ENCODE measurements around the gene SLC35D2. TPM values are rescaled to one million over a fixed set of nuclear protein-coding genes. Genes with fewer than 3 reads are reported as not detected.
A peak's percentile ranks its signal among the peaks of the same experiment; 100 is the strongest.
"Not testable (repeated sequence)": the region's sequence is repeated elsewhere in the genome, so short reads cannot be mapped to it uniquely, and the experiment has no call there.

Gene SLC35D2
- total RNA-seq, 4 donors from 2014 or later = 25.1 to 66.6 (median 32.0) TPM

DNA sequence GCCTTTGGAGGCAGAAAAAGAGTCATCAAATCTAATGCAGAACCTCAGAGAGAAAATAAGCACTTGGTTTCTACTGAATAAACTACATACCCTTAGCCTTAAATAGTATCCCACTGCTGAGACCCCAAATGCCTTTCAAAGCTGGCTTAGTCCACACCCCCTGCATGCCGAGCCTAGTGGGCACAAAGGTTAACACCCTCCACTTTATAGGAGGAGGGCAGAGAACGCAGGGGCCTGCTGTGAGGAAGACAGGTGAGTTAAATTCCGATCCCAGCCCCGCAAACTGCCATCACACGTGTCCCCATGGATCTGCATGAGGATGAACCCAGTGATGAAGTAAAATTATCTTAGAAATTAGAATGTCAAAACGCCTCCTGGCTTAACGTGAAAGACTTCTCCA is 62.0 kb downstream of the SLC35D2 start:
- Histone ChIP-seq H3K4me3 (no peak overlapping the region), H3K27me3 (no peaks in the 10 kb centered on the region), H3K36me3 (peaks cover 0 to 39% (median 6%) of the 10 kb centered on the region in 3 donors), H3K4me1 (peaks cover 0 to 5% (median 2%) of the 10 kb centered on the region in 4 donors), H3K9me3 (no peaks in the 10 kb centered on the region), H3K27ac (no peak overlapping the region)
- no peak for TF ChIP-seq POLR2A (IDR thresholded peaks at IDR 0.05)
- TF ChIP-seq EP300 (IDR thresholded peaks at IDR 0.05) = no peak
- TF ChIP-seq, protein P1, sequence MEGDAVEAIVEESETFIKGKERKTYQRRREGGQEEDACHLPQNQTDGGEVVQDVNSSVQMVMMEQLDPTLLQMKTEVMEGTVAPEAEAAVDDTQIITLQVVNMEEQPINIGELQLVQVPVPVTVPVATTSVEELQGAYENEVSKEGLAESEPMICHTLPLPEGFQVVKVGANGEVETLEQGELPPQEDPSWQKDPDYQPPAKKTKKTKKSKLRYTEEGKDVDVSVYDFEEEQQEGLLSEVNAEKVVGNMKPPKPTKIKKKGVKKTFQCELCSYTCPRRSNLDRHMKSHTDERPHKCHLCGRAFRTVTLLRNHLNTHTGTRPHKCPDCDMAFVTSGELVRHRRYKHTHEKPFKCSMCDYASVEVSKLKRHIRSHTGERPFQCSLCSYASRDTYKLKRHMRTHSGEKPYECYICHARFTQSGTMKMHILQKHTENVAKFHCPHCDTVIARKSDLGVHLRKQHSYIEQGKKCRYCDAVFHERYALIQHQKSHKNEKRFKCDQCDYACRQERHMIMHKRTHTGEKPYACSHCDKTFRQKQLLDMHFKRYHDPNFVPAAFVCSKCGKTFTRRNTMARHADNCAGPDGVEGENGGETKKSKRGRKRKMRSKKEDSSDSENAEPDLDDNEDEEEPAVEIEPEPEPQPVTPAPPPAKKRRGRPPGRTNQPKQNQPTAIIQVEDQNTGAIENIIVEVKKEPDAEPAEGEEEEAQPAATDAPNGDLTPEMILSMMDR (IDR thresholded peaks at IDR 0.05) = no peak
- no peak for DNase-seq (ENCODE audit: low spot score in 2 of 2)
- WGBS, 2 donors = 77 to 78% methylated on average over 7 of the region's 7 CpGs

DNA sequence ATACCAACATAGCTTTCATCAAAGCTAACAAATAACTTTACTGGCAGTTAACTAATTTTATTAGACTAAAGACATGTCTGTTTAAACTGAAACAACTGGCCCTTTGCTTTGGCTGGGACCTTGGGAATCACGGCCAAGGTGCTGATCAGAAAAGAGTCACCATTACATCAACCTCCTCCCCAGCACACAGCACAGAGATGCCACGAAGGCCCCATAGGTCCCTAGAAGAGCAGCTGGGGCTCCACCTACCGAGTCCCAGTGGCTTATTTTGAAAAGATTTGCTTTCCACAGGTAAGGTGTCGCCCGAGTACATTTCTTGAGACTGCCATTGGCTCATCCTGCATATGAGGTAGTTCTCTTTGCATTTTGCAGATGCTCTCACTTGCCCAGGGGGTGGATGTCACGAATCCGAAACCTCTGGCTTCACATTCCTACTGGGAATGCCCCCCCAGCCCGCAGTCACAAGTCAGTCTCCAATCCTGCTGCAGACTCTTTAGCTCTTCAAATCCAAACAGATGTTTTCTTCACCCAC is 62.7 kb downstream of the SLC35D2 start:
- TF ChIP-seq EP300 (IDR thresholded peaks at IDR 0.05) = no peak
- TF ChIP-seq, protein P1 (IDR thresholded peaks at IDR 0.05) = no peak
- no peak for TF ChIP-seq POLR2A (IDR thresholded peaks at IDR 0.05)
- 66 to 74% methylated on average over 8 of the region's 8 CpGs for WGBS, 2 donors
- H3K4me3 ChIP-seq = no peak overlapping the region
- no peaks in the 10 kb centered on the region for H3K9me3 ChIP-seq
- no peaks in the 10 kb centered on the region for H3K27me3 ChIP-seq
- no peak for DNase-seq (ENCODE audit: low spot score in 2 of 2)
- no peak overlapping the region for H3K27ac ChIP-seq
- H3K4me1 ChIP-seq = peaks cover 0 to 5% (median 2%) of the 10 kb centered on the region in 4 donors
- peaks cover 0 to 39% (median 6%) of the 10 kb centered on the region in 3 donors for H3K36me3 ChIP-seq

DNA sequence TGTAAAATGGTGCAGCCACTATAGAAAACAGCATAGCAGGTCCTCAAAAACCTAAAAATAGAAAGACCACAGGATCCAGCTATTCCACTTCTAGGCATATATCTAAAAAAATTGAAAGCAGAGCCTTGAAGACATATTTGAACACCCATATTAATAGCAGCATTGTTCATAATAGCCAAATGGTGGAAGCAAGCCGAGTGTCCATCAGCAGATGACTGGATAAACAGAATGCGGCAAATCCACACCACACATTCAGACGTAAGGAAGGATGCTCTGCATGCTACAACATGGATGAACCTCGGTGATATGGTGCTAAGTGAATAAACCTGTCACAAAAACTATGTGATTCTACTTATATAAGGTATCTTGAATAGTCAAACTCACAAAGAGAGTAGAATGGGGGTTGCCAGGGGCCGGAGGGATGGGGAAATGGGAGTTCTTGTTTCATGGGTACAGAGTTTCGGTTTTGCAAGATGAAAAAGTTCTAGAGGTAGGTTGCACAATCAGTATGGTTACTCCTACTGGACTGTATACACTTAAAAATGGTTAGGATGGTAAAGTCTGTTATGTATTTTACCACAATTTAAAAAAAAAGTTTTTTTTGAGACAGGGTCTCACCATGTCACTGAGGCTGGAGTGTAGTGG is 64.5 kb downstream of the SLC35D2 start:
- no peak overlapping the region for H3K27ac ChIP-seq
- peaks cover 0 to 5% (median 2%) of the 10 kb centered on the region in 4 donors for H3K4me1 ChIP-seq
- DNase-seq (ENCODE audit: low spot score in 2 of 2) = no peak
- peaks cover 0 to under 1% (median 0%) of the 10 kb centered on the region in 4 donors for H3K9me3 ChIP-seq
- H3K27me3 ChIP-seq = no peaks in the 10 kb centered on the region
- H3K36me3 ChIP-seq = peaks cover 0 to 45% (median 6%) of the 10 kb centered on the region in 3 donors
- TF ChIP-seq, protein P1 (IDR thresholded peaks at IDR 0.05) = no peak
- TF ChIP-seq POLR2A (IDR thresholded peaks at IDR 0.05) (no peak), EP300 (IDR thresholded peaks at IDR 0.05) (no peak)
- no peak overlapping the region for H3K4me3 ChIP-seq
- 75 to 92% methylated on average over 6 of the region's 6 CpGs for whole genome bisulfite sequencing, 2 donors

DNA sequence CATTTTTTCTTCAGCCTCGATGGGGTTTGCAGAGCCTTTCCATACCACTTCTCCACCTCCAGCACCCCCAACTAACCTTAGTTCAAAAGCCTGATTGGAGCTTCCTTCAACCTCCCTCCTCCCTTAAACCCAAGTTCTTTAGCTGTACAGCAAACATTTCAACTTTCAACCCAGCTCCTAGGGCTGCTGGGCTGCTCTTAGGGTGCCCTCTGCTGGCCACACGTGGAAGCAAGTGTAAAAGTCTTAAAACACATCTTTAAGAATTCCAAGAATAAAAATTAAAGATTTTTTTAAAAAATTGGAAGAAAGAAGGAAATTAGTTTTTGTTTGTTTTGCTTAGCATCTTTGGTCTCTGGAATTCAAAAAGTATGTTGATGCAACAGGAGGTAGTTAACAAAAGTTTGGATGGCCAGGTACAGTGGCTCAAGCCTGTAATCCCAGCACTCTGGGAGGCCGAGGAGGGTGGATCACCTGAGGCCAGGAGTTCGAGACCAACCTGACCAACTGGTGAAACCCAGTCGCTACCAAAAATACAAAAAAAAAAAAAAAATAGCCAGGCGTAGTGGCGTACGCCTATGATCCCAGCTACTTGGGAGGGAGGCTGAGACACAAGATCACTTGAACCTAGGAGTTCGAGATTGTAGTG is 66.1 kb downstream of the SLC35D2 start:
- peak; percentile 18 to 35 for TF ChIP-seq EP300 (IDR thresholded peaks at IDR 0.05)
- TF ChIP-seq, protein P1 (IDR thresholded peaks at IDR 0.05) = peak; percentile 64 to 88 (median 84)
- TF ChIP-seq POLR2A (IDR thresholded peaks at IDR 0.05) = no peak
- Histone ChIP-seq H3K36me3 (peaks cover 0 to 56% (median 6%) of the 10 kb centered on the region in 3 donors), H3K4me1 (peaks cover 0 to 5% (median 2%) of the 10 kb centered on the region in 4 donors), H3K4me3 (no peak overlapping the region), H3K27ac (no peak overlapping the region), H3K9me3 (peaks cover 0 to 13% (median 0%) of the 10 kb centered on the region in 4 donors), H3K27me3 (no peaks in the 10 kb centered on the region)
- peak; percentile 57 to 61 for DNase-seq (ENCODE audit: low spot score in 2 of 2)
- 53 to 56% methylated on average over 9 of the region's 9 CpGs for WGBS, 2 donors

DNA sequence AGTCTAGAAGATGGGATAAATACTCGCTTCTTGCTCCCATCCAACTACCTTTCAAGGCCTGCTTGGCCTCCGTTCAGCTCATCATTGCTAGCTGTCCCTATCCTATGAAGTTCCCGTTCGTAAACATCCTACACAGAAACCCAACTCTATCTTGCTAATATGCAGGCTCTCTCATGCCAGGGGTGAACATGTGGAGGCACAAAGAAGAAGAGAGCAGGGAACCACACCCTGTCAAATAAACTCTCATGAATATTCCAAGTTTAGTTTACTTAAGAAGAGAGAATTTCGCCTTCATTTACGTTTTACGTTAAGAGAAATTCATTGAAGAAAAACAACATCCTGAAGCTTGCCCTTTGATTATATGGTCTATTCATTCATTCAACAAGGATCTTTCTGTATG is 73.7 kb downstream of the SLC35D2 start:
- 80 to 85% methylated on average over 7 of the region's 7 CpGs for WGBS, 2 donors
- Histone ChIP-seq H3K4me1 (no peaks in the 10 kb centered on the region), H3K27ac (no peak overlapping the region), H3K27me3 (no peaks in the 10 kb centered on the region), H3K36me3 (peaks cover 0 to 22% (median 0%) of the 10 kb centered on the region in 3 donors), H3K9me3 (peaks cover 0 to 18% (median 0%) of the 10 kb centered on the region in 4 donors), H3K4me3 (no peak overlapping the region)
- no peak for DNase-seq (ENCODE audit: low spot score in 2 of 2)
- TF ChIP-seq, protein P1 (IDR thresholded peaks at IDR 0.05) = no peak
- TF ChIP-seq POLR2A (IDR thresholded peaks at IDR 0.05) = no peak
- no peak for TF ChIP-seq EP300 (IDR thresholded peaks at IDR 0.05)

DNA sequence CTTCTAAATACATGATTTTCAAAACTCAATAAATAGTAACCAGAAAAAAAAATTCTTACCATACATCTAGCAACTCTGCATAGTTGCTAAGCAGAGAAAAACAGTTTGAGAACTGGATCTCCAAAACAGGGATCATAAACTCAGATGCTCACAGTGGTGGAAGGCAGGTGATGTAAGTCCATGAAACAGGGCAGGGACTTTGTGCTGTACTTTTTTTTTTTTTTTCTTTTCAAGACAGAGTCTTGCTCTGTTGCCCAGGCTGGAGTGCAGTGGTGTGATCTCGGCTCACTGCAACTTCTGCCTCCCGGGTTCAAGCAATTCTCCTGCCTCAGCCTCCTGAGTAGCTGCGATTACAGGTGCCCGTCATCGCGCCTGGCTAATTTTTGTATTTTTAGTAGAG is 76.6 kb downstream of the SLC35D2 start:
- H3K27me3 ChIP-seq; H3K4me1 ChIP-seq; H3K4me3 ChIP-seq; H3K36me3 ChIP-seq; H3K27ac ChIP-seq; H3K9me3 ChIP-seq; DNase-seq (ENCODE audit: low spot score in 2 of 2): not testable (repeated sequence)
- 94 to 98% methylated on average over 6 of the region's 6 CpGs for WGBS, 2 donors
